ENCODE results near the gene CAMKV. TPM values are rescaled to one million over a fixed set of nuclear protein-coding genes. Genes with fewer than 3 reads are reported as not detected.

The CAMKV gene
- total and polyA plus RNA-seq, 10 of the 15 experiments (the other 5 are each of a cell fraction or from before 2014, with no cell fraction given) = 0.06 to 0.20 TPM; not detected in 8

DNA sequence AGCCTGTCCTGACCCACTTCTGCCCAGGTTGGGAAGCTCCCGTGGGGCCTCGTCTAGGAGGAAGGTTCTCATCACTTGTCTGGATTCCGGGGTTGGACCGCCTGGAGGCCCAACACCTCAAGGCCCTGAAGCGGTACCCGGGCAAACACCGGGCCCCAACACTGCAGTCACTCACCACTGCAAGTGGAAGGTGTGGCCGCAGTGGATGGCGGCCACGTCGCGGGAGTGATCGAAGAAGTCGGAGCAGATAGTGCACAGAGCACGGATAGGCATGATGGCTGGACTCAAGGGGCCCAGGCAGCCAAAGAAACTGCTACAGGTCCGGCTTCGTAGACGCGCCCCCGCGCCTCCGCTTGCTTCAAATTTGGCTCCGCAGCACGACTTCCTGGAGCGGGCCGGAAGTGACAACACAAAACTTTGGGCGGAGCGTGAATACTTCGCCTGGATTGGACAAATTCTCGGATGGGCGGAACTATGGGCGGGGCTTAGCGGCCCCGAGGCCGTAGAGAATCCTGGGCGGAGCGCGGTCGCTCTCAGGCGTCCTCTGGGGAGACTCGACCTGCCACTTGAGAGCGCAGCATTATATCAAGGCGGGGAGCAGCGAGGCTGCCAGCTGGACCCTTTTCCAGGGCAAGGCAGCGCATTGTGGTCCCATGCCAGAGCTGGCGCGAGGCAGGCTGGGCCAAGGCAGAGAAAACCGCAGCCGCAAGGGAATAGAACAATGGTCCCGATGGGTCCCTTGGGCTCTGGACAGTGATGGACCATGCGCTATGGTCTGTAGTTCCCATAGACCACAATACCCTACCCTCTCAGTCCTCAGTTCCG is 13.3 kb downstream of the CAMKV start, which contains the start of gene TRAIP (continued):
- TF ChIP-seq POLR2AphosphoS5 (IDR thresholded peaks at IDR 0.05; ENCODE audit: low read length) (peak; percentile 70; the same call in 1 of the 2 replicates), SMARCA5 (IDR thresholded peaks at IDR 0.05) (no peak), KLF5 (IDR thresholded peaks at IDR 0.05; ENCODE audit: partially characterized antibody) (no peak), RB1 (IDR thresholded peaks at IDR 0.05; ENCODE audit: borderline replicate concordance) (peak; percentile 76), YBX1 (IDR thresholded peaks at IDR 0.05) (no peak), ZNF622 (IDR thresholded peaks at IDR 0.05) (no peak), CHD4 (IDR thresholded peaks at IDR 0.05) (no peak), TARDBP (IDR thresholded peaks at IDR 0.05; ENCODE audit: borderline replicate concordance) (0 out of 2 replicates have a peak, but pooled peaks have one; percentile 37), ZSCAN29 (IDR thresholded peaks at IDR 0.05) (no peak), EED (IDR thresholded peaks at IDR 0.05; ENCODE audit: low read depth) (no peak), TBL1XR1 (IDR thresholded peaks at IDR 0.05; ENCODE audit: low read depth, low read length) (no peak), ETV6 (conservative IDR thresholded peaks at IDR 0.05 in 1 of 2, IDR thresholded peaks at IDR 0.05 in 1 of 2; ENCODE audit: borderline replicate concordance in 1 of 2, low read depth in 1 of 2) (no peak)
- TF ChIP-seq, protein P1, sequence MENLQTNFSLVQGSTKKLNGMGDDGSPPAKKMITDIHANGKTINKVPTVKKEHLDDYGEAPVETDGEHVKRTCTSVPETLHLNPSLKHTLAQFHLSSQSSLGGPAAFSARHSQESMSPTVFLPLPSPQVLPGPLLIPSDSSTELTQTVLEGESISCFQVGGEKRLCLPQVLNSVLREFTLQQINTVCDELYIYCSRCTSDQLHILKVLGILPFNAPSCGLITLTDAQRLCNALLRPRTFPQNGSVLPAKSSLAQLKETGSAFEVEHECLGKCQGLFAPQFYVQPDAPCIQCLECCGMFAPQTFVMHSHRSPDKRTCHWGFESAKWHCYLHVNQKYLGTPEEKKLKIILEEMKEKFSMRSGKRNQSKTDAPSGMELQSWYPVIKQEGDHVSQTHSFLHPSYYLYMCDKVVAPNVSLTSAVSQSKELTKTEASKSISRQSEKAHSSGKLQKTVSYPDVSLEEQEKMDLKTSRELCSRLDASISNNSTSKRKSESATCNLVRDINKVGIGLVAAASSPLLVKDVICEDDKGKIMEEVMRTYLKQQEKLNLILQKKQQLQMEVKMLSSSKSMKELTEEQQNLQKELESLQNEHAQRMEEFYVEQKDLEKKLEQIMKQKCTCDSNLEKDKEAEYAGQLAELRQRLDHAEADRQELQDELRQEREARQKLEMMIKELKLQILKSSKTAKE (IDR thresholded peaks at IDR 0.05; ENCODE audit: low read depth, poor library complexity, severe bottlenecking) = no peak
- TF ChIP-seq, protein P2, sequence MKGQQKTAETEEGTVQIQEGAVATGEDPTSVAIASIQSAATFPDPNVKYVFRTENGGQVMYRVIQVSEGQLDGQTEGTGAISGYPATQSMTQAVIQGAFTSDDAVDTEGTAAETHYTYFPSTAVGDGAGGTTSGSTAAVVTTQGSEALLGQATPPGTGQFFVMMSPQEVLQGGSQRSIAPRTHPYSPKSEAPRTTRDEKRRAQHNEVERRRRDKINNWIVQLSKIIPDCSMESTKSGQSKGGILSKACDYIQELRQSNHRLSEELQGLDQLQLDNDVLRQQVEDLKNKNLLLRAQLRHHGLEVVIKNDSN (IDR thresholded peaks at IDR 0.05; ENCODE audit: borderline replicate concordance, extremely low read length, insufficient read depth, low read depth, low read length) = no peak
- TF ChIP-seq, protein P3, sequence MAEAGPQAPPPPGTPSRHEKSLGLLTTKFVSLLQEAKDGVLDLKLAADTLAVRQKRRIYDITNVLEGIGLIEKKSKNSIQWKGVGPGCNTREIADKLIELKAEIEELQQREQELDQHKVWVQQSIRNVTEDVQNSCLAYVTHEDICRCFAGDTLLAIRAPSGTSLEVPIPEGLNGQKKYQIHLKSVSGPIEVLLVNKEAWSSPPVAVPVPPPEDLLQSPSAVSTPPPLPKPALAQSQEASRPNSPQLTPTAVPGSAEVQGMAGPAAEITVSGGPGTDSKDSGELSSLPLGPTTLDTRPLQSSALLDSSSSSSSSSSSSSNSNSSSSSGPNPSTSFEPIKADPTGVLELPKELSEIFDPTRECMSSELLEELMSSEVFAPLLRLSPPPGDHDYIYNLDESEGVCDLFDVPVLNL (IDR thresholded peaks at IDR 0.05; ENCODE audit: low read depth, low read length) = peak; percentile 97
- TF ChIP-seq, protein P4, sequence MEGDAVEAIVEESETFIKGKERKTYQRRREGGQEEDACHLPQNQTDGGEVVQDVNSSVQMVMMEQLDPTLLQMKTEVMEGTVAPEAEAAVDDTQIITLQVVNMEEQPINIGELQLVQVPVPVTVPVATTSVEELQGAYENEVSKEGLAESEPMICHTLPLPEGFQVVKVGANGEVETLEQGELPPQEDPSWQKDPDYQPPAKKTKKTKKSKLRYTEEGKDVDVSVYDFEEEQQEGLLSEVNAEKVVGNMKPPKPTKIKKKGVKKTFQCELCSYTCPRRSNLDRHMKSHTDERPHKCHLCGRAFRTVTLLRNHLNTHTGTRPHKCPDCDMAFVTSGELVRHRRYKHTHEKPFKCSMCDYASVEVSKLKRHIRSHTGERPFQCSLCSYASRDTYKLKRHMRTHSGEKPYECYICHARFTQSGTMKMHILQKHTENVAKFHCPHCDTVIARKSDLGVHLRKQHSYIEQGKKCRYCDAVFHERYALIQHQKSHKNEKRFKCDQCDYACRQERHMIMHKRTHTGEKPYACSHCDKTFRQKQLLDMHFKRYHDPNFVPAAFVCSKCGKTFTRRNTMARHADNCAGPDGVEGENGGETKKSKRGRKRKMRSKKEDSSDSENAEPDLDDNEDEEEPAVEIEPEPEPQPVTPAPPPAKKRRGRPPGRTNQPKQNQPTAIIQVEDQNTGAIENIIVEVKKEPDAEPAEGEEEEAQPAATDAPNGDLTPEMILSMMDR (IDR thresholded peaks at IDR 0.05 in 2 of 3, conservative IDR thresholded peaks at IDR 0.05 in 1 of 3; ENCODE audit: control insufficient read depth in 2 of 3, extremely low read depth in 1 of 3, insufficient read depth in 1 of 3, low read depth in 3 of 3, low read length in 3 of 3) = peak in 1 of 3 experiments; percentile 17; a peak in 1 of 6 replicates
- TF ChIP-seq, protein P5, sequence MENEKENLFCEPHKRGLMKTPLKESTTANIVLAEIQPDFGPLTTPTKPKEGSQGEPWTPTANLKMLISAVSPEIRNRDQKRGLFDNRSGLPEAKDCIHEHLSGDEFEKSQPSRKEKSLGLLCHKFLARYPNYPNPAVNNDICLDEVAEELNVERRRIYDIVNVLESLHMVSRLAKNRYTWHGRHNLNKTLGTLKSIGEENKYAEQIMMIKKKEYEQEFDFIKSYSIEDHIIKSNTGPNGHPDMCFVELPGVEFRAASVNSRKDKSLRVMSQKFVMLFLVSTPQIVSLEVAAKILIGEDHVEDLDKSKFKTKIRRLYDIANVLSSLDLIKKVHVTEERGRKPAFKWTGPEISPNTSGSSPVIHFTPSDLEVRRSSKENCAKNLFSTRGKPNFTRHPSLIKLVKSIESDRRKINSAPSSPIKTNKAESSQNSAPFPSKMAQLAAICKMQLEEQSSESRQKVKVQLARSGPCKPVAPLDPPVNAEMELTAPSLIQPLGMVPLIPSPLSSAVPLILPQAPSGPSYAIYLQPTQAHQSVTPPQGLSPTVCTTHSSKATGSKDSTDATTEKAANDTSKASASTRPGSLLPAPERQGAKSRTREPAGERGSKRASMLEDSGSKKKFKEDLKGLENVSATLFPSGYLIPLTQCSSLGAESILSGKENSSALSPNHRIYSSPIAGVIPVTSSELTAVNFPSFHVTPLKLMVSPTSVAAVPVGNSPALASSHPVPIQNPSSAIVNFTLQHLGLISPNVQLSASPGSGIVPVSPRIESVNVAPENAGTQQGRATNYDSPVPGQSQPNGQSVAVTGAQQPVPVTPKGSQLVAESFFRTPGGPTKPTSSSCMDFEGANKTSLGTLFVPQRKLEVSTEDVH (IDR thresholded peaks at IDR 0.05; ENCODE audit: low read depth, partially characterized antibody) = peak; percentile 80
- TF ChIP-seq, protein P6, sequence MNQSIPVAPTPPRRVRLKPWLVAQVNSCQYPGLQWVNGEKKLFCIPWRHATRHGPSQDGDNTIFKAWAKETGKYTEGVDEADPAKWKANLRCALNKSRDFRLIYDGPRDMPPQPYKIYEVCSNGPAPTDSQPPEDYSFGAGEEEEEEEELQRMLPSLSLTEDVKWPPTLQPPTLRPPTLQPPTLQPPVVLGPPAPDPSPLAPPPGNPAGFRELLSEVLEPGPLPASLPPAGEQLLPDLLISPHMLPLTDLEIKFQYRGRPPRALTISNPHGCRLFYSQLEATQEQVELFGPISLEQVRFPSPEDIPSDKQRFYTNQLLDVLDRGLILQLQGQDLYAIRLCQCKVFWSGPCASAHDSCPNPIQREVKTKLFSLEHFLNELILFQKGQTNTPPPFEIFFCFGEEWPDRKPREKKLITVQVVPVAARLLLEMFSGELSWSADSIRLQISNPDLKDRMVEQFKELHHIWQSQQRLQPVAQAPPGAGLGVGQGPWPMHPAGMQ (IDR thresholded peaks at IDR 0.05; ENCODE audit: borderline replicate concordance) = no peak

All from GM12878 (cell line).